Aorta (tissue), 5 donors: Measurements from ENCODE around the gene LUC7L. TPM values are rescaled to one million over a fixed set of nuclear protein-coding genes. Genes with fewer than 3 reads are reported as not detected.

Experiments
- ATAC-seq: fragments of 200-7000 bp; cut with Tn5 transposase; one replicate; pipeline ENCODE4 v1.9.1; 2022; ENCODE audit warnings: moderate library complexity; ENCODE audit not compliant: low FRiP score
- DNase-seq, 2 donors: peaks; one replicate each; pipeline ENCODE4 v3.0.0-alpha.2; 2020
- H3K27ac ChIP-seq, 2 donors: one replicate each; pipeline ENCODE4 v1.5.1; 2013; ENCODE audit warnings: low read length in 2 of 2, mild to moderate bottlenecking in 2 of 2, moderate library complexity in 2 of 2, control low read depth in 1 of 2, inconsistent platforms in 1 of 2, low read depth in 1 of 2
- H3K27me3 ChIP-seq, 2 donors: one replicate each; pipeline ENCODE4 v1.6.1; 2013; ENCODE audit warnings: control low read depth in 1 of 2, low read length in 1 of 2, mild to moderate bottlenecking in 1 of 2, moderate library complexity in 1 of 2; ENCODE audit not compliant: insufficient read depth in 2 of 2, control insufficient read depth in 1 of 2
- H3K36me3 ChIP-seq, 2 donors: one replicate each; pipeline ENCODE4 v1.6.1; 2013; ENCODE audit warnings: control low read depth in 1 of 2, low read length in 1 of 2, mild to moderate bottlenecking in 1 of 2; ENCODE audit not compliant: insufficient read depth in 2 of 2, control insufficient read depth in 1 of 2
- H3K4me1 ChIP-seq, 2 donors: one replicate each; pipeline ENCODE4 v1.6.1; 2013; ENCODE audit warnings: low read length in 2 of 2, control low read depth in 1 of 2, mild to moderate bottlenecking in 1 of 2, moderate library complexity in 1 of 2; ENCODE audit not compliant: insufficient read depth in 2 of 2, control insufficient read depth in 1 of 2
- H3K4me3 ChIP-seq, 2 donors: one replicate each; pipeline ENCODE4 v1.5.1; 2013; ENCODE audit warnings: low read length in 2 of 2, control low read depth in 1 of 2, mild to moderate bottlenecking in 1 of 2
- H3K9me3 ChIP-seq: one replicate; pipeline ENCODE4 v1.6.1; 2013; ENCODE audit warnings: mild to moderate bottlenecking, low read length; ENCODE audit not compliant: control insufficient read depth
- WGBS, 2 donors: extraction: QIAGEN DNeasy Blood & Tissue Kit; methylation state at CpG; one replicate each; pipeline ENCODE4 v1.1.7; 2013; 5-methylcytosine and 5-hydroxymethylcytosine counted together
- intact Hi-C, 2 donors: fragments of 100-400 bp; cut with DNase I; formaldehyde crosslinking; loops; one replicate each; pipeline versions ENCODE4 v1.14.2 to v1.15.0; 2022
- polyA plus RNA-seq, 2 donors: library from polyadenylated mRNA; stranded (reverse); fragments of 200-250 nt; gene quantifications; one replicate each; pipeline ENCODE4 v1.2.3, GENCODE V29; 2013
- total RNA-seq, 2 donors: library from RNA; stranded (reverse); fragmentation: NEBNext Ultra II Directional; extraction: Animal tissue kit (Norgen Biotek cat#: 25700); gene quantifications; one replicate each; pipeline ENCODE4 v1.2.1, GENCODE V29; 2021
- donor health status: healthy with polysubstance abuse.
- donor health status: Bipolar disorder and iron deficiency.
- donor health status: DM: no; HTN: no; CAD: no.
- donor health status: DM: no; HTN: no; CAD: no.
- donor health status: DM: yes; HTN: yes; CAD: no.

Gene LUC7L
- total and polyA plus RNA-seq, 4 donors: 28.4 to 346 (median 84.0) TPM

DNA sequence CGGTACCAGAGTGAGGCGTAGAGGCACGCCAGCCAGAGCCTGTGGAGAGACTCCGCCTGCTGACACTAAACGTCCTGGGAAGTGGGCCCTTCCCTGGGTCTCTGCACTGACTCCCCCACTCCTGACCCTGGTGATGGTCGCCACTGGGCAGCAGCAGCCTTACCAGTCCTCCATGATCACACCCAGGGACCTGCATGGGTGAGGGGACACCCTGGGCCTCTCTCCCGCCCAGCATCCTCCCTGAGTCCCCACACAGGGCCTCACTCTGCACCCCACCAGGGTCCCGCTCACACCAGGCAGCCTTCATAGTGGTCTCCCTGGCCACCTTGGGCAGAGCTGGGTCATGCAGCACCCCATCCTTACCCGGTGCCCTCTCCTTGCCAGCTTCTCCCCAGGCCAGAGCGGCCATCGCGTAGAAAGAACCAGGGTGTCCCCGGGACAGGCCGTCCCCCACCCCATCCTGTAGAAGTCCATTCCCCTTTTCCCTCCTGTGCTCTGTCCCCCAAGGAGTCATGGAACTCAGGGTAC, 35.8 kb upstream of the LUC7L start:
- Histone ChIP-seq H3K4me1 (no peaks in the 10 kb centered on the region), H3K9me3 (no peaks in the 10 kb centered on the region), H3K36me3 (peaks cover 0 to 11% of the 10 kb centered on the region in 2 donors), H3K27ac (no peak overlapping the region), H3K27me3 (no peaks in the 10 kb centered on the region), H3K4me3 (no peak overlapping the region)
- 90 to 92% methylated on average over 14 of the region's 14 CpGs for WGBS, 2 donors
- ATAC-seq: no peak
- intact Hi-C loops: no loop called here
- no peak for DNase-seq

DNA sequence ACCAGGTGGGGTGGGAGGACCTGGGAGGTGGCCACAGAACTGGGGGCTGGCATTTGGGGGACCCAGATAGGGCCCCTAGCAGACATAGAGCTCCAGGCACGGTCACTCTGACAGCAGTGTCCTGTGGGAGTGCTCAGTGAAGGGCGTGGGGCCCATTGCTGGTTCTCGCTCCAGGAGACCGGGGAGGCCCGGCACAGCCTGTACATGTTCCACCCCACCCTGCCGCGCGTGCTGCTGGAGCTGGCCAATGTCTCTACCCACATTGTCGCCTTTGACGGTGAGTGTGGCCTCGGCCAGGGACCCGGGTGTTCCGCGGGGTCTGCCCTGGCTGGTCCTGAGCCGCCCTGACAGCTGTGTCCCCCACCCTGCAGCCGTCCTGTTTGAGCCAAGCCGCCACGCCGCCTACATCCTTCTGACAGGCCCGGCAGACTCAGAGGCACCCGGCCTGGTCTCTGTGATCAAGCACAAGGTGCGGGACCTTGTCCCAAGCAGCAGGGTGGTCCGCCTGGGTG, 35.2 kb upstream of the LUC7L start:
- no peak for DNase-seq
- Histone ChIP-seq H3K27ac (no peak overlapping the region), H3K9me3 (no peaks in the 10 kb centered on the region), H3K27me3 (no peaks in the 10 kb centered on the region), H3K4me3 (no peak overlapping the region), H3K36me3 (peaks cover 0 to 14% of the 10 kb centered on the region in 2 donors), H3K4me1 (no peaks in the 10 kb centered on the region)
- no peak for ATAC-seq
- WGBS, 2 donors: 92 to 95% methylated on average over 23 of the region's 23 CpGs
- intact Hi-C loops: no loop called here

DNA sequence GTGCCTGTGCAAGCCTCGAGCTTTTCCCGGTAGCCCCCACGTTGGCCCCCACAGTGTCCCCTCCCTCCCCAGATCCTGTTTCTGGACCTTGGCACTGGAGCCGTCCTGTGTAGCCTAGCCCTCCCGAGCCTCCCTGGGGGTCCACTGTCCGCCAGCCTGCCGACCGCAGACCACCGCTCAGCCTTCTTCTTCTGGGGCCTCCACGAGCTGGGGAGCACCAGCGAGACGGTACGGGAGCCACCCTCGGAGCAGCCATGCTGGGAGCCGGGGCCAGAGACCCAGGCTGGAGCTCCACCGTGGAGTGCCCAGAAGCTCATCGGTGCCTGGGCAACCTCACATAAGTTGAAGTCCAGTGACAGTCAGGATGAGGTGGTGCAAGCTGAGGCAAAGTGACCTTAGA, 34.7 kb upstream of the LUC7L start:
- ATAC-seq (no peak), DNase-seq (no peak)
- Histone ChIP-seq H3K27me3 (no peaks in the 10 kb centered on the region), H3K9me3 (no peaks in the 10 kb centered on the region), H3K27ac (no peak overlapping the region), H3K4me3 (no peak overlapping the region), H3K4me1 (no peaks in the 10 kb centered on the region), H3K36me3 (peaks cover 0 to 14% of the 10 kb centered on the region in 2 donors)
- WGBS, 2 donors: 91 to 92% methylated on average over 17 of the region's 17 CpGs
- intact Hi-C loops: no loop called here

DNA sequence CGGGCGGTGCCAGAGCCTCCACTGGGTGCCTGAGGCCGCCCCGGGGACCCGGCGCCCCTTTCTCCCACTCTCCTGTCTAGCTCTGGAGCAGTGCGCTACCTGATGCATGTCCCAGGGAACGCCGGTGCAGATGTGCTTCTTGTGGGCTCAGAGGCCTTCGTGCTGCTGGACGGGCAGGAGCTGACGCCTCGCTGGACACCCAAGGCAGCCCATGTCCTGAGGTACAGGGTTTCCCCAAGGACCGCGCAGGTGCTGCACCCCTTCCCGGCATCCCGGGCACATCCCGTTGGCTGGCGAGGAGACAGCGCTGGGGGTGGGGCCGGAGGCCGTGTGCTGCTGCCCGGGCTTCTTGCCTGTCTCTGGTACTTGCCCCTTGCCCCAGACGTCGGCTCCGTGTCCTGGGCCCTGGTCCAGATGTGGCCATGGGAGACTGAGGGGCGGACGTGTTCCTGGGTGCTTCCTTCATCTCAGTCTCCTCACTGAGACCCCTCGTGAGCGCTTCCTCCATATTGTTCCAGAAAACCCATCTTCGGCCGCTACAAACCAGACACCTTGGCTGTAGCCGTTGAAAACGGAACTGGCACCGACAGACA, 34.0 kb upstream of the LUC7L start:
- DNase-seq (no peak), ATAC-seq (no peak)
- Histone ChIP-seq H3K36me3 (peaks cover 0 to 14% of the 10 kb centered on the region in 2 donors), H3K4me3 (no peak overlapping the region), H3K27ac (no peak overlapping the region), H3K27me3 (no peaks in the 10 kb centered on the region), H3K9me3 (no peaks in the 10 kb centered on the region), H3K4me1 (no peaks in the 10 kb centered on the region)
- intact Hi-C loops: no loop called here
- 93 to 95% methylated on average over 28 to 35 of the region's 35 CpGs for WGBS, 2 donors

DNA sequence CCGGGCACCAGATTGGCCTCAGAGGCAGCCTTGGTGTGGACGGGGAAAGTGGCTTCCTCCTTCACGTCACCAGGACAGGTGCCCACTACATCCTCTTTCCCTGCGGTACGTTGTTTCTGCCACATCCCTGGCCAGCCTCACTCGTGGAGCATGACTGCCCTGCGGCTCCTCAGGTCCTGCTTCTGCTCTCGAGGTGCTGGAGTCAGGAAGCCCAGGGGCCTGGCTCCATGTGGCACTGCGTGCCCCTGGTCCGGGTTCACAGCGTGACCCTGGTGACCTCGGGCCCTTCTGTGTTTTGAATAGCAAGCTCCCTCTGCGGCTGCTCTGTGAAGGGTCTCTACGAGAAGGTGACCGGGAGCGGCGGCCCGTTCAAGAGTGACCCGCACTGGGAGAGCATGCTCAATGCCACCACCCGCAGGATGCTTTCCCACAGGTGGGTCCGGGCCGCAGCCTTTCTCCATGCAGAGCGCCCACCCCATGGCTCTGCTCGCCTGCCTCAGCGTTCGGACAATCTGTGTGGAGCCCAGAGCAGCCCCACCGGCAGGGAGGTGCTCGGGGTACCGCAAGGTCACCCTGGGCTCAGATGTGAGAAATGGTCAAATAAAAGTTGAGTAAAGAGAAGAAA, 33.0 kb upstream of the LUC7L start:
- Histone ChIP-seq H3K4me1 (no peaks in the 10 kb centered on the region), H3K4me3 (no peak overlapping the region), H3K27me3 (no peaks in the 10 kb centered on the region), H3K36me3 (peaks cover 0 to 14% of the 10 kb centered on the region in 2 donors), H3K27ac (no peak overlapping the region), H3K9me3 (no peaks in the 10 kb centered on the region)
- intact Hi-C loops: no loop called here
- ATAC-seq (no peak), DNase-seq (no peak)
- 92% methylated on average over 29 of the region's 29 CpGs for WGBS, 2 donors

DNA sequence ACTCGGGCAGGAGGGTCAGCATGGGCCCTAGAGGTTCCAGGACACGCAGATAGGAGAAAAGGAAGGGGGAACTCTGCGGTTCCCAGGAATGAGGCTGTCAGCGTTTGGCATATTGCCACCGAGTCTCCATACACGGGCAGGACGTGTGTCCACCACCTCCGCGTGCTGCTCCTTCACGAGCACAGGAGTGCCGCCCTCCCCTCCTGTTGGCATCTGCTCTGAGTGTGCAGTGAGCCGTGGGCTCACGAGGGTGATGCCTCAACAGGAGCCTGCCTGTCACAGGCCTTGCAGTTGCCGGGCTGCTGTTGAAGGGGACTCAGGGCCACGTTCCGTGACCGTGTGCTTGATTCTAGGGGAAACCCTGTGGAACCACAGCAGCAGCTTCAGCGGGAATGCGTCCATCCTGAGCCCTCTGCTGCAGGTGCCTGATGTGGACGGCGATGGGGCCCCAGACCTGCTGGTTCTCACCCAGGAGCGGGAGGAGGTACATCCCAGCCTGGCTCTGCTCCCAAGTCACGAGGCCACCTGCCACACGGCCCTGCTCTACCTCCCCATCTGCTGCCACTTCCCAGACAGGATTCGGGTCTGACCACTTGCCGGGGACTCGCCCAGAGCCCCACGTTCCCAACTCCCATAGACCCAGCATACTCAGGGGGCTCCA, 31.9 kb upstream of the LUC7L start:
- intact Hi-C loops: no loop called here
- Histone ChIP-seq H3K9me3 (no peaks in the 10 kb centered on the region), H3K27me3 (no peaks in the 10 kb centered on the region), H3K4me3 (no peak overlapping the region), H3K4me1 (no peaks in the 10 kb centered on the region), H3K27ac (no peak overlapping the region), H3K36me3 (peaks cover 0 to 14% of the 10 kb centered on the region in 2 donors)
- ATAC-seq: no peak
- no peak for DNase-seq
- WGBS, 2 donors: 85 to 86% methylated on average over 28 of the region's 28 CpGs

DNA sequence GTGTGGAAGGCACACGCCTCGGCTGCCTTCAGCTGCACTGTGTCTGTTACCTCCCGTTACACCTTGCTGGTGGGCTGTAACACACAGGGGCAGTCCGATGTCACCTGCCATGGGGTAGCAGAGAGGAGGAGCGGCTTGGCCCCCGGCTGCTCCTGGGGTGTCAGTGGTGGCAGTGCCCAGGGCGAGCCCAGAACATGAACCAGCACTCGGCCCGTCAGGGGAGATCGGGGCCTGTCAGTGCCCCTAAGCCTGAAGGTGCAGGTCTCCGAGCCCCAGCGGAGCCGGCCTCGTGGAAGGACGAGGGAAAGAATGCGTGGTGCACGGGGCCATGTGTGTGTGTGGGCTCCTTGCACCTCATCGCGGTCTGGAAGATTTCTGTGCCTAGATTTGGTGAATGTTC, 31.1 kb upstream of the LUC7L start:
- no peaks in the 10 kb centered on the region for H3K4me1 ChIP-seq

DNA sequence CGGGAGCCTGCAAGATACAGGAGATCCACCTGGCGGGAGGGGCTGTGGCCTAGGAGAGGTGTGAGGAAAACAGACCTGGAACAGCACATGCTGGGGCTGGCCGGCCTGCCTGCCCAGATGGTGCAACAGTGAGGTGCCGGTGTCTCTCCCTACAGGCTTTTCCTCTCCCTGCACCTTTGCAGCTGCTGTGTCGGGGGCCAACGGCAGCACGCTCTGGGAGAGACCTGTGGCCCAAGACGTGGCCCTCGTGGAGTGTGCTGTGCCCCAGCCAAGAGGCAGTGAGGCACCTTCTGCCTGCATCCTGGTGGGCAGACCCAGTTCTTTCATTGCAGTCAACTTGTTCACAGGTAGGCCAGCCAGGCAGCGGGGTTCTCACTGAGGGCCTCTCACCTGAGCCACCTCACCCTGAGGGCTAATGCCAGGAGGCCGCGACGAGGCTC, 30.6 kb upstream of the LUC7L start:
- Histone ChIP-seq H3K4me3 (no peak overlapping the region), H3K36me3 (peaks cover 0 to 14% of the 10 kb centered on the region in 2 donors), H3K27me3 (no peaks in the 10 kb centered on the region), H3K4me1 (no peaks in the 10 kb centered on the region), H3K9me3 (no peaks in the 10 kb centered on the region), H3K27ac (no peak overlapping the region)
- WGBS, 2 donors: 92 to 94% methylated on average over 13 of the region's 13 CpGs
- ATAC-seq: no peak
- intact Hi-C loops: no loop called here
- no peak for DNase-seq

More for the DNA sequence above, 31.1 kb upstream of the LUC7L start:
- no peak overlapping the region for H3K4me3 ChIP-seq
- WGBS, 2 donors: 92 to 93% methylated on average over 19 of the region's 19 CpGs
- peaks cover 0 to 14% of the 10 kb centered on the region in 2 donors for H3K36me3 ChIP-seq
- no peak overlapping the region for H3K27ac ChIP-seq
- no peaks in the 10 kb centered on the region for H3K27me3 ChIP-seq
- intact Hi-C loops: no loop called here
- H3K9me3 ChIP-seq: no peaks in the 10 kb centered on the region
- ATAC-seq: no peak
- DNase-seq: no peak
